Activated naive CD4-positive, alpha-beta T cell treated with anti-CD3 and anti-CD28 coated beads for 36 hours (primary cell): ENCODE results near the gene BCL3. TPM values are rescaled to one million over a fixed set of nuclear protein-coding genes. Genes with fewer than 3 reads are reported as not detected.
A peak's percentile ranks its signal among the peaks of the same experiment; 100 is the strongest.

Source experiments
- CTCF ChIA-PET: fragments of 350-600 bp; sonication (Branson Sonifier 250); formaldehyde crosslinking; loops from one replicate; lab custom pipeline; 2021; ENCODE audit warnings: antibody characterized with exemption; lab: Charles Lee
- DNase-seq: peaks from one replicate; pipeline ENCODE4 v3.0.0-alpha.2; 2020
- H3K27ac Mint-ChIP-seq: one replicate; pipeline ENCODE4 v1.8.0; 2021; ENCODE audit warnings: mild to moderate bottlenecking, mixed read lengths
- H3K27me3 Mint-ChIP-seq: one replicate; pipeline ENCODE4 v1.8.0; 2021; ENCODE audit warnings: low read depth, mixed read lengths
- H3K36me3 Mint-ChIP-seq: one replicate; pipeline ENCODE4 v1.8.0; 2021; ENCODE audit warnings: low read depth, mixed read lengths
- H3K4me1 Mint-ChIP-seq: one replicate; pipeline ENCODE4 v1.8.0; 2021; ENCODE audit warnings: low read depth, mixed read lengths
- H3K4me3 Mint-ChIP-seq: one replicate; pipeline ENCODE4 v1.8.0; 2021; ENCODE audit warnings: mild to moderate bottlenecking, moderate library complexity, mixed read lengths
- H3K9me3 Mint-ChIP-seq: one replicate; pipeline ENCODE4 v1.8.0; 2021; ENCODE audit warnings: mixed read lengths
- intact Hi-C: fragments of 100-400 bp; cut with micrococcal nuclease; formaldehyde crosslinking; loops from one replicate; pipeline ENCODE4 v1.15.1; 2023
- total RNA-seq, 2 experiments: library from RNA; stranded (reverse); gene quantifications; one replicate each; pipeline ENCODE4 v1.2.3, GENCODE V29; 2021

BCL3 gene
- total RNA-seq, 2 experiments from 2014 or later = 92.5 to 104 TPM

GRCh38 chr19:44753932-44754749 lies 5.6 kb downstream of the BCL3 start:
- H3K4me1 Mint-ChIP-seq = peaks cover 64% of the 10 kb centered on the region
- peak overlapping the region; percentile 93 for H3K4me3 Mint-ChIP-seq
- H3K27ac Mint-ChIP-seq = peak overlapping the region; percentile 97
- no peaks in the 10 kb centered on the region for H3K27me3 Mint-ChIP-seq
- peaks cover 84% of the 10 kb centered on the region for H3K36me3 Mint-ChIP-seq
- no peaks in the 10 kb centered on the region for H3K9me3 Mint-ChIP-seq
- peak; percentile 96 for DNase-seq
- intact Hi-C loops = loop anchor here (1.0 to 5.0 kb wide), 9 partner anchors 9 to 987 kb away; partner anchors contain the start of genes FOSB and RELB
- CTCF ChIA-PET = interaction anchor here (1.9 to 2.8 kb wide), 3 partner anchors 17 to 64 kb away, joined by 7 to 13 read pairs (median 11); no protein-coding TSS in a partner anchor

- Mint-ChIP-seq H3K4me3 (peak overlapping the region; percentile 93), H3K9me3 (no peaks in the 10 kb centered on the region), H3K4me1 (peaks cover 62% of the 10 kb centered on the region), H3K27ac (peak overlapping the region; percentile 97), H3K27me3 (no peaks in the 10 kb centered on the region), H3K36me3 (peaks cover 81% of the 10 kb centered on the region)
- CTCF ChIA-PET = interaction anchor here (1.3 to 2.8 kb wide), 3 partner anchors 11 to 31 kb away, joined by 6 to 11 read pairs (median 10); no protein-coding TSS in a partner anchor
- no peak for DNase-seq
- intact Hi-C loops = loop anchor here (1.0 to 5.0 kb wide), 5 partner anchors 9 to 987 kb away; partner anchors contain the start of genes FOSB and RELB
Measured at GRCh38 chr19:44754750-44755080, 6.2 kb downstream of the BCL3 start.

- H3K9me3 Mint-ChIP-seq = no peaks in the 10 kb centered on the region
- H3K27me3 Mint-ChIP-seq = no peaks in the 10 kb centered on the region
- DNase-seq = no peak
- peaks cover 81% of the 10 kb centered on the region for H3K36me3 Mint-ChIP-seq
- intact Hi-C loops = no loop called here
- peak overlapping the region; percentile 97 for H3K27ac Mint-ChIP-seq
- peak overlapping the region; percentile 93 for H3K4me3 Mint-ChIP-seq
- CTCF ChIA-PET = interaction anchor here (0.7 to 1.3 kb wide), 5 partner anchors 10 to 66 kb away, joined by 3 to 10 read pairs (median 5); no protein-coding TSS in a partner anchor
- H3K4me1 Mint-ChIP-seq = peaks cover 62% of the 10 kb centered on the region
Measured at GRCh38 chr19:44755219-44755618, 6.7 kb downstream of the BCL3 start.

- peaks cover 62% of the 10 kb centered on the region for H3K4me1 Mint-ChIP-seq
- intact Hi-C loops = no loop called here
- H3K4me3 Mint-ChIP-seq = no peak overlapping the region
Measured at GRCh38 chr19:44756089-44756562, 7.6 kb downstream of the BCL3 start.

GRCh38 chr19:44757057-44757734 lies 8.7 kb downstream of the BCL3 start:
- Mint-ChIP-seq H3K36me3 (peaks cover 74% of the 10 kb centered on the region), H3K27me3 (no peaks in the 10 kb centered on the region), H3K9me3 (no peaks in the 10 kb centered on the region), H3K27ac (no peak overlapping the region), H3K4me1 (peaks cover 56% of the 10 kb centered on the region), H3K4me3 (no peak overlapping the region)
- no peak for DNase-seq
- intact Hi-C loops = no loop called here
- CTCF ChIA-PET = interaction anchor here (1.0 to 1.3 kb wide), 2 partner anchors 25 to 33 kb away, joined by 3 read pairs; no protein-coding TSS in a partner anchor

More at GRCh38 chr19:44756089-44756562, 7.6 kb downstream of the BCL3 start:
- peak overlapping the region; percentile 97 for H3K27ac Mint-ChIP-seq
- no peaks in the 10 kb centered on the region for H3K9me3 Mint-ChIP-seq
- H3K36me3 Mint-ChIP-seq = peaks cover 81% of the 10 kb centered on the region
- DNase-seq = no peak
- CTCF ChIA-PET = interaction anchor here (1.0 to 1.3 kb wide), 4 partner anchors 9 to 33 kb away, joined by 3 to 10 read pairs (median 6); no protein-coding TSS in a partner anchor
- H3K27me3 Mint-ChIP-seq = no peaks in the 10 kb centered on the region

- peaks cover 67% of the 10 kb centered on the region for H3K36me3 Mint-ChIP-seq
- no peaks in the 10 kb centered on the region for H3K9me3 Mint-ChIP-seq
- peaks cover 52% of the 10 kb centered on the region for H3K4me1 Mint-ChIP-seq
- CTCF ChIA-PET = interaction anchor here (1.0 to 1.4 kb wide), 3 partner anchors 25 to 68 kb away, joined by 3 to 4 read pairs (median 3); no protein-coding TSS in a partner anchor
- no peak for DNase-seq
- no peaks in the 10 kb centered on the region for H3K27me3 Mint-ChIP-seq
- intact Hi-C loops = no loop called here
- H3K4me3 Mint-ChIP-seq = no peak overlapping the region
- H3K27ac Mint-ChIP-seq = peak overlapping the region; percentile 74
Measured at GRCh38 chr19:44757735-44758505, 9.4 kb downstream of the BCL3 start.

GRCh38 chr19:44758596-44758995 lies 10.1 kb downstream of the BCL3 start:
- no peak for DNase-seq
- CTCF ChIA-PET = interaction anchor here (1.3 to 1.4 kb wide), 2 partner anchors 35 to 69 kb away, joined by 3 to 4 read pairs; no protein-coding TSS in a partner anchor
- Mint-ChIP-seq H3K4me3 (no peak overlapping the region), H3K9me3 (no peaks in the 10 kb centered on the region), H3K36me3 (peaks cover 62% of the 10 kb centered on the region), H3K27me3 (no peaks in the 10 kb centered on the region), H3K27ac (peak overlapping the region; percentile 74), H3K4me1 (peaks cover 55% of the 10 kb centered on the region)
- intact Hi-C loops = no loop called here

GRCh38 chr19:44759083-44759804 lies 10.7 kb downstream of the BCL3 start:
- H3K4me1 Mint-ChIP-seq = peaks cover 57% of the 10 kb centered on the region
- no peak overlapping the region for H3K4me3 Mint-ChIP-seq
- H3K9me3 Mint-ChIP-seq = no peaks in the 10 kb centered on the region
- DNase-seq = no peak
- no peaks in the 10 kb centered on the region for H3K27me3 Mint-ChIP-seq
- H3K27ac Mint-ChIP-seq = peak overlapping the region; percentile 71
- intact Hi-C loops = no loop called here
- H3K36me3 Mint-ChIP-seq = peaks cover 55% of the 10 kb centered on the region
- CTCF ChIA-PET = interaction anchor here (1.4 kb wide), 1 partner anchor 70 kb away, joined by 4 read pairs; no protein-coding TSS in a partner anchor

- Mint-ChIP-seq H3K4me1 (peaks cover 38% of the 10 kb centered on the region), H3K27me3 (no peaks in the 10 kb centered on the region), H3K36me3 (peaks cover 33% of the 10 kb centered on the region), H3K4me3 (no peak overlapping the region), H3K9me3 (no peaks in the 10 kb centered on the region), H3K27ac (peak overlapping the region; percentile 12)
- intact Hi-C loops = no loop called here
- CTCF ChIA-PET = interaction anchor here (17.0 kb wide), 1 partner anchor 37 kb away, joined by 394 read pairs; no protein-coding TSS in a partner anchor
- no peak for DNase-seq
Measured at GRCh38 chr19:44762038-44762437, 13.5 kb downstream of the BCL3 start.

GRCh38 chr19:44765033-44765948 lies 16.8 kb downstream of the BCL3 start:
- no peak for DNase-seq
- CTCF ChIA-PET = interaction anchor here (0.8 to 17.0 kb wide), 5 partner anchors 10 to 76 kb away, joined by 3 to 394 read pairs (median 6); no protein-coding TSS in a partner anchor
- peaks cover 43% of the 10 kb centered on the region for H3K4me1 Mint-ChIP-seq
- peaks cover 13% of the 10 kb centered on the region for H3K36me3 Mint-ChIP-seq
- peak overlapping the region; percentile 53 for H3K27ac Mint-ChIP-seq
- H3K4me3 Mint-ChIP-seq = no peak overlapping the region
- intact Hi-C loops = no loop called here
- no peaks in the 10 kb centered on the region for H3K27me3 Mint-ChIP-seq
- peaks cover 8% of the 10 kb centered on the region for H3K9me3 Mint-ChIP-seq
